Measurements from ENCODE around the gene WIPI1.

Gene WIPI1

DNA sequence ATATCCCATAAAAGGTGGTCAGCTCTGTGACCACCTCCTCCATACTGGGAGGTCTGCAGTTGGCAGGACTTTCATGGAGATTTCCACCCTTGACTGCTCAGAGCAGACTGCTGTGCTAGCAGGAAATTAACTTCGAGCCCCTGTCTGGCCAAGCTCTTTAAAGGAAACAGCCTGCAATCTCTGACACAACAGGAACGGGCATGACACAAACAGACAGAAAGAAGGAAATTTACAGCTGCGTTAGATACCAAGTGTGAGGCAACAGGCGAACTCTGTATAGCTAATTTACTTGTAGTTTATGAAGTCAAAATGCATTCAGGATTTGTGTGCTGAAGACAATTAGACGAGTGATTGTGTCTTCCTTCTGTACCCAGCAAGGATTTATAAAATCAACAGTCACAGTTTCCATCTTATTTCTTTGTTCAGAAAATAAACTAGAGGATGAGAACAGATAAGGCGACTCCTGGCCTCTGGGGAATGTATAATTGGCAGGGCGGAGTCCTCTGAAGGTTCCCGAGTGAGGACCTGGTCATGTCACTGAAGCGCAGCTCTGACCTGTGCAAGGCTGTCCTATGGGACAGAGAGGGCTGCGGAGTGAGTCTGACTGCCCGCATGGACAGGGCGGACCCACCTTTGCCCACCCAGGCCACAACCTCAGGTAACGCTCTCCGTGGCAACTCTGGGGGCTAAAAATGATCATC, 16.1 kb downstream of the WIPI1 start:
- DNase-seq (ENCODE audit: low read depth) = no peak
- H3K4me3 ChIP-seq (ENCODE audit: low read depth, low read length) = no peak overlapping the region

DNA sequence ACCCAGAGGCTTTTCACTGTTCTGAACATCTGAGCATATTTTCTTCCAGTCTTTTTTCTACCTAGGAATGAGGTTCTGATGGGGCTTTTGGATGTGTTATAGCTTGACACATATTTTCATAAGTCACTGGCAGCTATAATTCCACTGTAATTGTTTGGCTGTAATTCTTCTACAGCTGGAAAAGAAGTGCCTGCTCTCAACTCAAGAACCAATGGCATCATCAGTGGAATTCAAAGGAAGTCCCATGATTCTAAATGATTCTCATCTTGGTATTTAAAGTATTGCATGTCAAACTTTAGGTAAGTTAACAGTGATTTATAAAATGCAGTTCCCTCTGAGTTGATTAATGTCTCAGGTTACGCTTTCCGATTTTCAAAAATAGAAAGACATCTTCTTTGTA, 16.8 kb downstream of the WIPI1 start:
- no peak overlapping the region for H3K4me3 ChIP-seq (ENCODE audit: low read depth, low read length)
- DNase-seq (ENCODE audit: low read depth) = no peak

DNA sequence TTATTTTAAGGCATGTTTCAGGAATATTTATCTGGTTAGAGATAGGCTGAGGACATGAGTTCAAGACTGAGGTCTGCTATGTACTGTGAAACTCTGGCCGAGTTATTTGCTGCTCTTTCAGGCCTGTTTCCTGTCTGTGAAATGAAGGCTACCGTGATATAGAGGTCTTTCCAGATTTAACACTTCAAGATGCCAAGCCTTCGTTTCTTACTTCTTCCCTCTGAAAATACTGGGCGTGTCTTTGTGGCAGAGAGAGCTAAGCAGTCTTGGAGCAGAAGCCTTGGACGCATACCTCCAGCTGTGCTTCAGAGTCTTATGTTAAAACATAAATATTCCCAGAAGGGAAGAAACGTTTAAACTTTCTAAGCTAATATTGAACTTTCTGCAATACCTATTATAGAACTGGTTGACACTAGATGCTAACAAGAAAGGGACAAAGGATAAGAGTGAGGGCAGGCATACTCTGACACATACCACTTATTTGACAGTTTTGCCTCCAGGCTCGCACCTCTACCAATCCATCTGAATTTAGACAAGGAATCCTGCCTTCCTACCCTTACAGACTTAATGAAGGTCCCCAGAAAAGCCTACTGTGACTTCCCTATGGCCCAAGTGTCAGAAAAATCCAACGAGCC, 17.5 kb downstream of the WIPI1 start:
- DNase-seq (ENCODE audit: low read depth) = no peak
- no peak overlapping the region for H3K4me3 ChIP-seq (ENCODE audit: low read depth, low read length)

DNA sequence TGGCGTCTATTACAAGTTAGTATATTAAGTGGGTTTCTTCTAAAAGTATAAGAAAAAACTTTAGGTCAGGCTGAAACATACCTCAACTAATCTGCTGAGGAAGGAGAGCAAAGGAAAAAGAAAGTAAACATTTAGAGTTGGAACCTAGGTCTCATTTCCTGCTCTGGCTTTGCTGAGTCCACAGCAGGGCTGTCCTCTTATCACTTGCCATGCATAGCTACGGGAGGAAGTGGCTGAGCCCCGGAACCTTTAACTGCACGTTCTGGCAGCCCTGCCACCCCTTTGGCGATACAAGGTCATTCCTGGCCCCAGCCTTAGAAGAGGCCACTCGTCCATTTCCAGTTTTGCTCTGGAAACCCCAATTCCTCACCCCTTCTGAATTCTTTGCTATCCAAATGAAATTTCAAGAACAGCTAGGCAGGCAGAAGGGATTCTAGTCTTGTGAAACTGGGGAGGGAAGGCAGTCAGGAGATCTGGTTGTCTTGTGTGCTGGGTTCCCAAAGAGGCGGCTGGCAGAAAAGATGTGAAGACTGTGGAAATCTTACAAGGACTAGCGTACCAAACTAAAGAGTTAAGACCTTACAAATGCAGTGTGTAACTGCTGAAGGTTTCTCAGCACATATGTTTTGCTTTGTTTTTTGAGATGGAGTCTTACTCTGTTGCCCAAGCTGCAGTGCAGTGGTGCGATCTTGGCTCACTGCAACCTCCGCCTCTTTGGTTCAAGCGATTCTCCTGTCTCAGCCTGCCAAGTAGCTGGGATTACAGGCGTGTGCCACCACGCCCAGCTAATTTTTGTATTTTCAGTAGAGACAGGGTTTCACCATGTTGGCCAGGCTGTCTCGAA, 19.1 kb downstream of the WIPI1 start:
- DNase-seq (ENCODE audit: low read depth) = no peak
- H3K4me3 ChIP-seq (ENCODE audit: low read depth, low read length) = no peak overlapping the region

DNA sequence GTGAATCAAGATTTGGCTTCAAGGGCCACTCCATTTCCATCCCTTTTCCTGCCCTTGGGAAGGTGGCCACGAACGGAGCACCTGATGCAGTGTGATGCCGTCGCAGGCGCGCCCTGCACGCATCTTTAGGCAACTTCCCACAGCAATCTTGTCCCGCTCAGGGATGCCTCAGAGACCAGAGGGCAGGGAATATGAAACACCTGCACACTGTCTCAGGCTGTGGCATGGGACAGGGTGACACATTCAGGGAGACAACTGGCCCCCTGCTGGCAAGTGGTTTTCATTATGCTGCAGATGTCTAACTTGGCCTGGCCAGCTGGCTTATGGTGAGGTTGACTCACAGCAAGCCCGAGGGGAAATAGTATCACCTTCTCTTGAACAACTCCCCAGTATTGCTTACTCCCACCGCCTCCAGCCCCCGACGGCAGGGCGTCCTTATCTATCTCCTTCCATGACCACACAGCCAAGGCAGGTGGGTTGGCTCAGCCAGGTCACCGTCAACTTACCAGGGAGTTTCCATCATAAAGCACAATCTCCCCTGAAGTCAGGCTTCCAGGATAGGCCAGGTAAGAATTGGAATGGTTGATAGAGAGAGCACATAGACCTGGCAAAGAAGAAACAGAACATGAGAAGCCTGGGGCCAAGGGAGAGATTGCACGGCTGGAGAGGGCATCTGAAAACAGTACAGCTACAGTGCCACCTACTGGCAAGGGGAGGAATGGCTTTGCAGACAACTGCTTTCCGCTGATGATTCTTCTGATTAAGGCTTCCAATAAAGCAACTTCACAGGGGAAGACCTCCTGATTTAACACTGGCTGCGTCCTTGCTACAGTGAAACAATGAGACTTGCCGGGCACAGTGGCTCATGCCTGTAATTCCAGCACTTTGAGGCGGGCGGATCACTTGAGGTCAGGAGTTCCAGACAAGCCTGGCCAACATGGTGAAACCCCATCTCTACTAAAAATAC, 21.1 kb downstream of the WIPI1 start:
- no peak overlapping the region for H3K4me3 ChIP-seq (ENCODE audit: low read depth, low read length)
- no peak for DNase-seq (ENCODE audit: low read depth)

DNA sequence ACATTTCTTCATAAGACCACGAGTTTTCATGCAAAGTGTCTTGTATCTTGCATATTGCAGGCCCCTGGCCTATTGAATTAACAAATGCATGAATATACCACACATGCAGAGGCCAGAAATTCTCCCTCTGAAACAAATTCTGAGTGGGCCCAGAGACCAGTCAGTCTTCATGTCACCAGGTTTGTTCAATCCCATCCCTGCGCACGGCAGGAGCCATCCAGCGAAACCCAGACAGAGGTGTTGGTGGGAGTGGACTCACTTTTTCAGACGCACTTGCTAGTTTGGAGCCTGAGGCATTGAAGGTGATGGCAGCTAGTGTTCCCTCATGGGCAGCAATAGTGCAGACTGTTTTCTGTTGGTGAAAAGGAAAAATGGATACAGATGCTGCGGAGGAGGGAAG, 21.9 kb downstream of the WIPI1 start:
- H3K4me3 ChIP-seq (ENCODE audit: low read depth, low read length) = no peak overlapping the region
- DNase-seq (ENCODE audit: low read depth) = no peak

DNA sequence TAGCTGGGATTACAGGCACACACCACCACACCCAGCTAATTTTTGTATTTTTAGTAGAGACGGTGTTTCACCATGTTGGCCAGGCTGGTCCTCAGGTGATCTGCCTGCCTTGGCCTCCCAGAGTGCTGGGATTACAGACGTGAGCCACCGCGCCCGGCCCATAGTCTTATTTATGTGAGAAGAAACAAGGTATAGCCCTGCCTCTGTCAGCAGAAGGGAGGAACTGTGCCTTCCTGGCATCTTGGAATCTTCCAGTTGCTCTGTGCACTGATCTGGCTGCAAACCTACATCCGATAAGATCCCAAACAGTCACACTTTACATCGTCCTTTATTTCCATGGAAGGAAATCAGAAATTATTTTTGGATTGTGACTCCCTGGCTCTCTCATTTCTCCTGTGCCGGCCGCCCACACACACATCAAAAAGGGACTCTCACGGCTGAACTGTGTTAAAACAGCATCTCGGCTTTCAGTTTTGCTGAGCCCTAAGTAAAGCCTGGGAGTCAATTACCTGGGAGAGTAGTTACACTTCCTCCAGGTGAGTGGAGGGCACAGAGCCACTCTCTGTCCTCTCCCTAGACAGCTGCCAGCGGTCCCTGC, 23.3 kb downstream of the WIPI1 start:
- H3K4me3 ChIP-seq (ENCODE audit: low read depth, low read length) = no peak overlapping the region
- DNase-seq (ENCODE audit: low read depth) = no peak

DNA sequence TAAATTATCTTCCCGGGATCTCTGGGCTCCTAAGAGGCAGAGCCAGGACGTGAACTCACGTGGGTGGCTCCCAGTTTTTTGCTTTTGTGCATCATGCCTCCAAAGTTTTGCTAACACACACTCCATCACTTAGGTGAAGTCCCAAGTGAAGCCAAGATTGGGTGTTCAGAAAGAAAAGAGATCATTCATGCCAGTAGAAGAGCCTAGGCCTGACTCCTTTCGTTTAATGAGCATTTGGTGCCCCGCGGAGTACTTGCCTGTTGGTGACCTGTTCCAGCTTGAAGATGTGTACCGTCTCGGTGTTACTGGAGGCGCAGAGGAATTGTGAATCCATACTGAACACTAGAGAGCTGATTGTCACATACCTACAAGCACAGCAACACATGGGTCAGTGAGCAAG, 24.1 kb downstream of the WIPI1 start:
- DNase-seq (ENCODE audit: low read depth) = no peak
- no peak overlapping the region for H3K4me3 ChIP-seq (ENCODE audit: low read depth, low read length)

DNA sequence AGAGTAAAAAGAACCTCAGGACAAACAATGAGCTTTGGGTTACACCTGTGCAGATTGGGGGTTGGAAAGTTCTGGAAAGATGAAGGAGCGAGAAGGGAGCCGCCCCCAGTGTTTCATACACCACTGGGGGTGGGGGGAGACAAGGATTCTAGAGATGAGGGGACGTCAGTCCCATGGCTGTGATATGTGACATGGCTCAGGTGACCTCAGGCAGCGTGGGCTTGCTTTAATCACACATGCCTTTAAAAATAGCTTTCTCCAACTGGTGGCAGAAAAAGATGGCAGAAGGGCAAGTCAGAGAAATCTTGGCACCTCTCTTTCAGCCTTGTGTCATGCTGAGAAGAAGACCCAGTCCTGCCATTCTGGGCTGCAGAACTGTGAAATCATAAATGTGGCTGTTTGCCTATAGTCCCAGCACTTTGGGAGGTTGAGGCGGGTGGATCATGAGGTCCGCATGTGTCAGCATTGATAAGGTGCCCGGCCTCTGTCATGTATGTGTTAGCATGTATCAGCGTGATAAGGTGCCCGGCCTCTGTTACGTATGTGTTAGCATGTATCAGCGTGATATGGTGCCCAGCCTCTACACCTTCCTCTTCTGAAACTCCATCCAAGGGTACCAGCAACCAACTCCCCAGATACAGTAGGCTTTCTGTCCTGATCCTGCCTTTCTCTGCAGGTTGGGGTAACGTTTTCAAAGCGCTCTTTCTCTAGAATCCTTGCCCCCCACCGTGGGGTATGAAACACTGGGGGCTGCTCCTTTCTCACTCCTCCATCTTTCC, 25.0 kb downstream of the WIPI1 start:
- no peak overlapping the region for H3K4me3 ChIP-seq (ENCODE audit: low read depth, low read length)
- no peak for DNase-seq (ENCODE audit: low read depth)

DNA sequence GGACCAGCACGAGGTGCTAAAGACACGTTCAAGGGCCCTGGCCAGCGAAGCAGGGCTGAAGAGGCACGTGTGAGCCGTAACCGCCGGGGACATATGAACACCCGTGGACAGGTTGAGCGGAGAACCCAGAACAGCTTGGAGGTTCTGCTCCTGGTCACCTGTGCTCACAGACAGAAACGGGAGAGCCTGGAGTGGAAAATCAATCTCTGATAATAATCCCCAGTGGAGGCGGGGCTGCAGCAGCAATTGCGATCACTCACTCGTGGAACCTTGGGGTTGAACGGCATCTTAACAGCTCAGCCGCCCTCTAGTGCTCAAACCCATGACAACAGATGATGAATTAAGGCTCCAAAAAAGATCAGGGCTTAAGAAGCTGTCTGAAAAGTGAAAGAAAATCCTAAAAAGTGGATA, 25.6 kb downstream of the WIPI1 start:
- no peak for DNase-seq (ENCODE audit: low read depth)
- H3K4me3 ChIP-seq (ENCODE audit: low read depth, low read length) = no peak overlapping the region

DNA sequence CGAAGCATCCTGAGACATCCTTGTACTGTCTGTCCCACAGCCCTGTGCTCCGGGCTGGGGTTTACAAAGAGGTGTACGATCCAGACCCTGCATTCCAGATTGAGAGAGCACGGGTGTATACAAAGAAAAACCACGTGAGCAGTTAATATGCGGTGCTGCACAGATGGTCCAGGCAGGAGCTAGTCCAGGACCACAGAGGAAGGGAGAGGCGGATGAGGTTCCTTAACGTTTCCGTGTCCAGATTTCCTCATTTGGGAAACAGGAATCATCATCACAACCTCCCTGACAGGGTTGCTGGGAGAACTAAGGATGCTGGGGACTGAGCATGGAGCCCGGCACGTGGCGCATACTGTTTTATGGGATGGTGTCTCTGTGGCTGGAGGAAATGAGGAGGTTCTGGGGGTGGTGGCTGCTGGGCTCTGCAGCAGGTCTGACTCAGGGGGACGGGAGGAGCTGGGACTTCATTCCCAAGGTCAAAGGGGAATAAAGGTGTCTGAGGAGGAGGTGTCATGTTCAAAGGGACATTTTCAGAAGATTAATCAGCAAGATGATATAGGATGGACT, 26.2 kb downstream of the WIPI1 start:
- no peak for DNase-seq (ENCODE audit: low read depth)
- H3K4me3 ChIP-seq (ENCODE audit: low read depth, low read length) = no peak overlapping the region

DNA sequence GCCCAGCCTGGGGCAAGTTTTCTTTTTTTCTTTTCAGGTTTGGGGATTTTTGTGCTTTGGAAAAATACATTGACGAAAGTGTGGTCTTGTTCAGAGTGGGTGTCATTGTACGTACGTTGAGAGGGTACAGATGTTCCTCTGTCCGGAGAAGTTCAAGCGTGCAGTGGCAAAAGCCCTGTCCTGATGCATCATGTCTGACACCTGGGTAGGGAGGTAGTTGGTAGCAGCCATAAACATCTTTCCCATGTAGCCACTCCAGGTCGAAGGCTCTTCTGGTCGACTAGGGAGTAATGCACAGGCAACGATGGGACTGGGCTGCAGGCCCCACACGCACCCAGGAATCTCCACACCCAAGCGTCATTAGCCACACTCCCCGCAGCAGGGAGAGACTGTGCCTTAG, 27.4 kb downstream of the WIPI1 start:
- no peak for DNase-seq (ENCODE audit: low read depth)
- no peak overlapping the region for H3K4me3 ChIP-seq (ENCODE audit: low read depth, low read length)

DNA sequence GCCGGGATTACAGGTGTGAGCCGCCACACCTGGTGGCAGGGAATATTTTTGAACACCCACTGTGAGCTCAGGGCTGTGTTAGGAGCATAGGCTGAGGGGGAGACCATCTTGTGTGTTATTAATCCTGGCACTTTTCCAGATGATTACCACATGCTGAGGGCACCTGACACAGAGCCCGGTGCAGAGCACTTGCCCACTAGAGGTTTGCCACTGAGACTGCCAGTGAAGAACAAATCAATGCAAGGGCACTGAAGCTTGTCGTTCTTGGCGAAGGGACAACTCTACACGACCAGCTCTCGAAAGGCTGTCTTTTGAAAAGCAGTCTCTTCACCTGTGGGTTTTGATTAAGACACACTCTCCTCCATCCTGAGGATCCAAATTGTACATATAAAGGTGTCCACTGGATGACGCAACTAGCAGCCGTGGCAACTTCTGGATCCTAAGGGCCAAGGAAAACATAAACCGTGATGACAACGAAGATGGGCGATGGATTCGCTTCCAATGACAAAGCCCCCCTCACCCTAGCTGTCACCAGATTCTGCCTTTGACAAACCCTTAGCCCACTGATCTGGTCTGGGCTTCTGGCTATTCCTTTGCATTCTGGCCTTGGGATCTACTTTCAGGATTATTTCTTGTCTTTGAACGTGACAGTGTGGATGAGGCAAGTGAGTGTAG, 28.7 kb downstream of the WIPI1 start:
- DNase-seq (ENCODE audit: low read depth) = no peak
- H3K4me3 ChIP-seq (ENCODE audit: low read depth, low read length) = no peak overlapping the region

DNA sequence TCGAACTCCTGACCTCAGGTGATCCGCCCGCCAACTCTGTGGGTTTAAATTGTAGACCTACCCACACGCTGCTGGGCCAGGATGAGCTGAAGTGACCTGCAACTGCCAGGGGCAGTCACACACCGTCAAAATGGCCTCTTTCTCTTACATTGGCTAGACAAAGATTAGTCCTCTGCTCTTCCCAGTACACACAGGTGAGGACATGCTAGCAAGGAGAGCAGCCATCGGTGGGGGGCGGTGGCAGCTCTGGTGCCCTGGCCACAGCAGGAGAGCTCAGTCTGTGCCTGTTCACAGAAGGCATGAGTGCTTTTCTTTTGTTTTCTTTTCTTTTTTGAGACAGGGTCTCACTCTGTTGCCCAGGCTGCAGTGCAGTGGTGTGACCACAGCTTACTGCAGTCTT, 29.7 kb downstream of the WIPI1 start:
- DNase-seq (ENCODE audit: low read depth) = no peak
- no peak overlapping the region for H3K4me3 ChIP-seq (ENCODE audit: low read depth, low read length)

DNA sequence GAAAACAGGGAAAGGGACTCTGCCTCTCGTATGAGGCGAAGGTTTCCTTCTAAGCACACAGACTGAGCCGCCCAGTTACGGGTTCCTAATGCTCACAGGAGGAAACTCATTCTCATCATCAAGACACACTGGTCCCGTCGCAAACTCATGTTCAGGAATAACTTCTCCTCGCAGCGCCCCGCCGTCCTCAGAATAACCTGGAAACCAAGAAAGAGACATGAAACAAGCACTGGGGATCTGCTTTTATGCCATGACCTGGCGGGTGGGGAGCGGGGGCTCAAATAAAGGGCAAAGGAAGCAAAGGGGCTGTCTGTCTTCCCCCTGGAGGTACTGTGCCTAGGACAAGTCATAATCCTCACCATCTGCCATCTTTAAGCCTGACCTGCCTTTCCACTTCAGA, 31.3 kb downstream of the WIPI1 start:
- DNase-seq (ENCODE audit: low read depth) = no peak
- no peak overlapping the region for H3K4me3 ChIP-seq (ENCODE audit: low read depth, low read length)

DNA sequence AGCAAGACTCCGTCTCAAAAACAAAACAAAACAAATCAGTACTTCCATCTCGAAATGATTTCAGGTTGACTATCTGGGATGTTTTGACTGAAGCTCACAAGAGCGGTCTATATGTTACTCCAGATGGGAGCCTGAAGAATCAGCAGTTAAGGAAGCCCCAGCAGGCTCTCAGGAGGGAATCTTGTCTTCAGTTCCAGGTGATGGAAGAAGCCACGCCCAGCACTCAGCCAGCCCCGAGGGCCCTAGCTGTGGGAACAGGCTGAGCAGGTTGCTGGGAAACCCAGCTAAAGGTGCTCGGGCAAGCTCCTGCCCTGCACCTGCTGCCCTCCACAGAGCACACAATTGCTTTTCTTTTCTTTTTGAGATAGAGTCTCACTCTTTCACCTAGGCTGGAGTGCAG, 32.4 kb downstream of the WIPI1 start:
- no peak for DNase-seq (ENCODE audit: low read depth)

DNA sequence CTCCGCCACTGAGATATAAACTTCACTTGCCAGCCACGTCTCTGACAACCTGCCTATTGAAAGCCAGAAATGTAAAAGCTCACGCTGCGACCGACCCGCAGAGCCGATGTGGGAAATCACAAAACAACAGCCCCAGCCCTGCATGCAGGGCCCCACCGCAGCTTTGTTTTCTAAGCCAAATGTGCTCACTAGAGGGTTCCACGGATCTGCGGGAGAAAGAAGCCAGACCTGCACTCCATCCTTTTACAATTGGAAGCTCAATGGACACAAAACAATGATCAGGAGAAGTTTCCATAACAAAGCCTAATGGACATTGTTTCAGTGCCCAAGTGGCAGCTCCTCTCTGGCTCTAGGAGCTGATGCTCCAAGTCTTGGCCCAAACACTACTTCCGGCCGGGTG, 33.1 kb downstream of the WIPI1 start:
- no peak overlapping the region for H3K4me3 ChIP-seq (ENCODE audit: low read depth, low read length)
- no peak for DNase-seq (ENCODE audit: low read depth)

More for the DNA sequence above, 32.4 kb downstream of the WIPI1 start:
- H3K4me3 ChIP-seq (ENCODE audit: low read depth, low read length) = no peak overlapping the region

DNA sequence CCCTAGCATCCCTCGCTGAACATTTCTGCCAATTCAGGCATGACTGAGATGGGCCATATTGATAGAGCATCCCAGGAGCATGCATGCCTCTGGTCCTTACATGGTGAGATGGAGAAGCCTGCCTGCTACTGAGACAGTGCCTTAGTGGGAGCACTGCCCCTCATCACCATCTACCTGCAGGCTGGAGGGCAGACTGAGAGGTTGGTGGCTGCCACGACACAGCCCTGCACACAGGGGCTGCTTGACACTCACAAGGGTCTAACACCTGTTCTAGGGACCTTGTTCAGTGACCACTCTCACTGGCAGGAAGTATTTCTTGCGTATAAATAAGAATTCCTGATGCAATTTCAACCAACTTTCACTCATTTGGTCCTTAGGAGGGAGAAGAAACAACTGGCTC, 34.0 kb downstream of the WIPI1 start:
- DNase-seq (ENCODE audit: low read depth) = no peak
- no peak overlapping the region for H3K4me3 ChIP-seq (ENCODE audit: low read depth, low read length)
